ENCODE measurements around the gene FBXO47. TPM values are rescaled to one million over a fixed set of nuclear protein-coding genes. Genes with fewer than 3 reads are reported as not detected.

The FBXO47 gene
- total and polyA plus RNA-seq, 9 of the 15 experiments (the other 6 are each of a cell fraction or from before 2014, with no cell fraction given): not detected

DNA sequence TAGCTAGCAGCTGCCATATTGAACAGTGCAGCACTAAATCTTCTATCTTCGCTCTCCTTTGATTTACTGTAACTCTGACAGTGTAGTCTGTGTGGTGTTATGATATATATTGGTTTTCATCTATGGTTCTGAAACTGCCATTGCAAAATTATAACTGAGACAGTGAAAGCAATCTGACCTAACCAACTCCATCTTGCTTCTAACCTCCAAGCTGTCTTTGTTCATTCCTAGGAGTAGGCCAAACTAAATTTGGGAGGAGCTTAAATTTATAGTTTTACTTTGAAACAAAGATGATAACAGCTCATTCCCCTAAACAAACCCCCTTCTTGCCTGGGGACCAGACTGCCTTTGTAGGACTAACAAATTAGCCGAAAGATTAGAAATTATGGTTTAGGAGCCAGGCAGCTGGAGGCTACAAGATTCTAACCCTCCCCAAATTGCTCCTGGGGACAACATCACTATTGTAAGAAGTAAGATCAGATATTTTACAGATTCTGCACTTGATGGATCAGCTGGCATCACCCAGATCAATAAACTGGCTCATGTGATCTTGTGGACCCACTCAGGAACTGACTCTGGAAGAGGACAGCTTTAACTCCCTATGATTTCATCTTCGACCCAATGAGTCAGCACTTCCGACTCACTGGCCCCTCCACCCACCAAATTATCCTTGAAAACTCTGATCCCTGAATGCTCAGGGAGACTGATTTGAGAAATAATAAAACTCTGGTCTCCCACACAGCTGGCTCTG, 47.0 kb upstream of the FBXO47 start (continued):
- TF ChIP-seq IRF2 (CRISPR knock-in tag; IDR thresholded peaks at IDR 0.05) (no peak), RBFOX2 (IDR thresholded peaks at IDR 0.05; ENCODE audit: low read depth, low read length) (0 out of 2 replicates have a peak, but pooled peaks have one; percentile 19), PML (IDR thresholded peaks at IDR 0.05; ENCODE audit: low read length) (no peak), STAG1 (CRISPR knock-in tag; IDR thresholded peaks at IDR 0.05; ENCODE audit: borderline replicate concordance) (no peak), GABPB2 (CRISPR knock-in tag; conservative IDR thresholded peaks at IDR 0.05) (no peak), ZNF212 (CRISPR knock-in tag; IDR thresholded peaks at IDR 0.05) (peak; percentile 89), TCF7L2 (IDR thresholded peaks at IDR 0.05; ENCODE audit: low read depth, low read length) (no peak), NR2C2 (CRISPR knock-in tag; IDR thresholded peaks at IDR 0.05) (no peak), NR2C2 (tag; IDR thresholded peaks at IDR 0.05) (peak; percentile 84), LEF1 (IDR thresholded peaks at IDR 0.05) (peak; percentile 58; the same call in 1 of the 2 replicates), RBM22 (IDR thresholded peaks at IDR 0.05; ENCODE audit: low read depth, low read length, poor library complexity, severe bottlenecking) (no peak), IRF1 (CRISPR knock-in tag; IDR thresholded peaks at IDR 0.05; ENCODE audit: borderline replicate concordance) (no peak), PCBP1 (IDR thresholded peaks at IDR 0.05; ENCODE audit: low read depth, low read length, poor library complexity, severe bottlenecking) (no peak), ZNF586 (CRISPR knock-in tag; conservative IDR thresholded peaks at IDR 0.05) (peak; percentile 86; the same call in 1 of the 2 replicates), SAFB2 (IDR thresholded peaks at IDR 0.05; ENCODE audit: borderline replicate concordance, low read depth, low read length, severe bottlenecking) (no peak), BCOR (IDR thresholded peaks at IDR 0.05) (no peak), CCNT2 (IDR thresholded peaks at IDR 0.05; ENCODE audit: borderline replicate concordance, extremely low read depth, insufficient read length, low read depth, low read length) (no peak), ZSCAN29 (IDR thresholded peaks at IDR 0.05) (no peak), ZNF644 (tag; IDR thresholded peaks at IDR 0.05; ENCODE audit: low read depth) (peak; percentile 99)
- TF ChIP-seq, protein P1, sequence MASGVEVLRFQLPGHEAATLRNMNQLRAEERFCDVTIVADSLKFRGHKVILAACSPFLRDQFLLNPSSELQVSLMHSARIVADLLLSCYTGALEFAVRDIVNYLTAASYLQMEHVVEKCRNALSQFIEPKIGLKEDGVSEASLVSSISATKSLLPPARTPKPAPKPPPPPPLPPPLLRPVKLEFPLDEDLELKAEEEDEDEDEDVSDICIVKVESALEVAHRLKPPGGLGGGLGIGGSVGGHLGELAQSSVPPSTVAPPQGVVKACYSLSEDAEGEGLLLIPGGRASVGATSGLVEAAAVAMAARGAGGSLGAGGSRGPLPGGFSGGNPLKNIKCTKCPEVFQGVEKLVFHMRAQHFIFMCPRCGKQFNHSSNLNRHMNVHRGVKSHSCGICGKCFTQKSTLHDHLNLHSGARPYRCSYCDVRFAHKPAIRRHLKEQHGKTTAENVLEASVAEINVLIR (CRISPR knock-in tag; IDR thresholded peaks at IDR 0.05): peak; percentile 83
- TF ChIP-seq, protein P2, sequence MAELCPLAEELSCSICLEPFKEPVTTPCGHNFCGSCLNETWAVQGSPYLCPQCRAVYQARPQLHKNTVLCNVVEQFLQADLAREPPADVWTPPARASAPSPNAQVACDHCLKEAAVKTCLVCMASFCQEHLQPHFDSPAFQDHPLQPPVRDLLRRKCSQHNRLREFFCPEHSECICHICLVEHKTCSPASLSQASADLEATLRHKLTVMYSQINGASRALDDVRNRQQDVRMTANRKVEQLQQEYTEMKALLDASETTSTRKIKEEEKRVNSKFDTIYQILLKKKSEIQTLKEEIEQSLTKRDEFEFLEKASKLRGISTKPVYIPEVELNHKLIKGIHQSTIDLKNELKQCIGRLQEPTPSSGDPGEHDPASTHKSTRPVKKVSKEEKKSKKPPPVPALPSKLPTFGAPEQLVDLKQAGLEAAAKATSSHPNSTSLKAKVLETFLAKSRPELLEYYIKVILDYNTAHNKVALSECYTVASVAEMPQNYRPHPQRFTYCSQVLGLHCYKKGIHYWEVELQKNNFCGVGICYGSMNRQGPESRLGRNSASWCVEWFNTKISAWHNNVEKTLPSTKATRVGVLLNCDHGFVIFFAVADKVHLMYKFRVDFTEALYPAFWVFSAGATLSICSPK (IDR thresholded peaks at IDR 0.05; ENCODE audit: borderline replicate concordance): no peak
- TF ChIP-seq, protein P3, sequence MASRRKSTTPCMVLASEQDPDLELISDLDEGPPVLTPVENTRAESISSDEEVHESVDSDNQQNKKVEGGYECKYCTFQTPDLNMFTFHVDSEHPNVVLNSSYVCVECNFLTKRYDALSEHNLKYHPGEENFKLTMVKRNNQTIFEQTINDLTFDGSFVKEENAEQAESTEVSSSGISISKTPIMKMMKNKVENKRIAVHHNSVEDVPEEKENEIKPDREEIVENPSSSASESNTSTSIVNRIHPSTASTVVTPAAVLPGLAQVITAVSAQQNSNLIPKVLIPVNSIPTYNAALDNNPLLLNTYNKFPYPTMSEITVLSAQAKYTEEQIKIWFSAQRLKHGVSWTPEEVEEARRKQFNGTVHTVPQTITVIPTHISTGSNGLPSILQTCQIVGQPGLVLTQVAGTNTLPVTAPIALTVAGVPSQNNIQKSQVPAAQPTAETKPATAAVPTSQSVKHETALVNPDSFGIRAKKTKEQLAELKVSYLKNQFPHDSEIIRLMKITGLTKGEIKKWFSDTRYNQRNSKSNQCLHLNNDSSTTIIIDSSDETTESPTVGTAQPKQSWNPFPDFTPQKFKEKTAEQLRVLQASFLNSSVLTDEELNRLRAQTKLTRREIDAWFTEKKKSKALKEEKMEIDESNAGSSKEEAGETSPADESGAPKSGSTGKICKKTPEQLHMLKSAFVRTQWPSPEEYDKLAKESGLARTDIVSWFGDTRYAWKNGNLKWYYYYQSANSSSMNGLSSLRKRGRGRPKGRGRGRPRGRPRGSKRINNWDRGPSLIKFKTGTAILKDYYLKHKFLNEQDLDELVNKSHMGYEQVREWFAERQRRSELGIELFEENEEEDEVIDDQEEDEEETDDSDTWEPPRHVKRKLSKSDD (conservative IDR thresholded peaks at IDR 0.05; ENCODE audit: low read length): no peak

All from K562 (cell line).